Liver (tissue), 3 donors: ENCODE data around the gene VWA3A.

Source experiments
- NR2F2 ChIP-seq: IDR thresholded peaks from 2 replicates; pipeline ENCODE4 v1.6.1; 2016; ENCODE audit warnings: antibody characterized with exemption
- RAD21 ChIP-seq, 2 donors: IDR thresholded peaks; 2 replicates each; pipeline ENCODE4 v1.6.1; 2016; ENCODE audit warnings: antibody characterized with exemption in 2 of 2, mild to moderate bottlenecking in 2 of 2
- RXRA ChIP-seq, 2 donors: IDR thresholded peaks; 2 replicates each; pipeline ENCODE4 v1.6.1; 2017 to 2018; ENCODE audit warnings: antibody characterized with exemption in 2 of 2, mild to moderate bottlenecking in 1 of 2
- SP1 ChIP-seq: IDR thresholded peaks from 2 replicates; pipeline ENCODE4 v1.6.1; 2018; ENCODE audit warnings: antibody characterized with exemption, mild to moderate bottlenecking
- TAF1 ChIP-seq: conservative IDR thresholded peaks from 2 replicates; pipeline ENCODE4 v1.6.1; 2016; ENCODE audit warnings: antibody characterized with exemption, mild to moderate bottlenecking
- TF ChIP-seq, protein P1 (sequence below): IDR thresholded peaks from 2 replicates; pipeline ENCODE4 v1.6.1; 2016; ENCODE audit warnings: antibody characterized with exemption
- TF ChIP-seq, protein P2 (sequence below): fragments of 150-350 bp; IDR thresholded peaks from 2 replicates; pipeline ENCODE4 v1.5.1; 2017; ENCODE audit warnings: improper control_type of control experiment, low read depth, low read length; ENCODE audit not compliant: missing input control
- donor health status: healthy.
- donor health status: healthy.

DNA sequence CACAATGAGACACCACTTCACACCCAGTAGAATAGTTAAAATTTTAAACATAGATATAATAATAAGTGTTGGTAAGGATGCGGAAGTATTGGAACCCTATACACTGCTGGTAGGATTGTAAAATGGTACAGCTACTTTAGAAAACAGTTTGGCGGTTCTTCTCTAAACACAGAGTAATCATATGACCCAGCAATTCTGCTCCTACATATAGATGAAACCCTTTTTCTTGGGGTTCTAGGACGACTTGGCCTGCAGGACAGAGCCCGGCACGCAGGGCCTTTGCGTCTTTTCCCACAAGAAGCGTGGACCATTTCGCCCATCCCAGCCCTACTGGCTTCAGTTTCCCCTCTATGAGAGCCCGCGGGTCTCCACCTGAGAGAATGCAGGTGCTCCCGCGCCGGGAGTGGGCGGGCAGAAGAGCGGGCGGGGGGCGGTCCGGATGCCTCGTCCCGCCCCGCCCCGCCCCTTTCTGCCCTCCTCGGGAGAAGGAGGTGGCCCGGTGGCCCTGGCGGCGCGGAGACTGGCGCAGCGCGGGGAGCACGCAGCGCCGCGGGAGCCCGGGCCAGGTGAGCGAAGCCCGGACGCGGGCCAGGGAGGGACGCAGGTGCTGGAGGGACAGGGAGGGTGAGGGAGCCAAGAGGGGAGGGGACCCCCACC is 69.8 kb downstream of the VWA3A start, which contains the start of gene SDR42E2:
- TF ChIP-seq SP1, result no peak
- TF ChIP-seq, protein P1, sequence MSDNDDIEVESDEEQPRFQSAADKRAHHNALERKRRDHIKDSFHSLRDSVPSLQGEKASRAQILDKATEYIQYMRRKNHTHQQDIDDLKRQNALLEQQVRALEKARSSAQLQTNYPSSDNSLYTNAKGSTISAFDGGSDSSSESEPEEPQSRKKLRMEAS, result no peak
- TF ChIP-seq, protein P2, sequence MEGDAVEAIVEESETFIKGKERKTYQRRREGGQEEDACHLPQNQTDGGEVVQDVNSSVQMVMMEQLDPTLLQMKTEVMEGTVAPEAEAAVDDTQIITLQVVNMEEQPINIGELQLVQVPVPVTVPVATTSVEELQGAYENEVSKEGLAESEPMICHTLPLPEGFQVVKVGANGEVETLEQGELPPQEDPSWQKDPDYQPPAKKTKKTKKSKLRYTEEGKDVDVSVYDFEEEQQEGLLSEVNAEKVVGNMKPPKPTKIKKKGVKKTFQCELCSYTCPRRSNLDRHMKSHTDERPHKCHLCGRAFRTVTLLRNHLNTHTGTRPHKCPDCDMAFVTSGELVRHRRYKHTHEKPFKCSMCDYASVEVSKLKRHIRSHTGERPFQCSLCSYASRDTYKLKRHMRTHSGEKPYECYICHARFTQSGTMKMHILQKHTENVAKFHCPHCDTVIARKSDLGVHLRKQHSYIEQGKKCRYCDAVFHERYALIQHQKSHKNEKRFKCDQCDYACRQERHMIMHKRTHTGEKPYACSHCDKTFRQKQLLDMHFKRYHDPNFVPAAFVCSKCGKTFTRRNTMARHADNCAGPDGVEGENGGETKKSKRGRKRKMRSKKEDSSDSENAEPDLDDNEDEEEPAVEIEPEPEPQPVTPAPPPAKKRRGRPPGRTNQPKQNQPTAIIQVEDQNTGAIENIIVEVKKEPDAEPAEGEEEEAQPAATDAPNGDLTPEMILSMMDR, result no peak
- TF ChIP-seq NR2F2, result no peak
- no peak for TF ChIP-seq RAD21 (IDR thresholded peaks at IDR 0.05)
- TF ChIP-seq TAF1, result no peak
- no peak for TF ChIP-seq RXRA (IDR thresholded peaks at IDR 0.05)
